Measurements from ENCODE around the gene CD248.

The CD248 gene

GRCh38 chr11:66344550-66345315, 27.9 kb upstream of the CD248 start, which contains the start of gene BRMS1:
Gene BRMS1, minus strand, starts transcription at chr11:66345104. Its CDS starts 2,870 bp downstream, at chr11:66342234.
- TF ChIP-seq SIN3A (IDR thresholded peaks at IDR 0.05; ENCODE audit: borderline replicate concordance, insufficient read depth, low read length) (peak; percentile 95; the same call in 1 of the 2 replicates), TAF1 (IDR thresholded peaks at IDR 0.05; ENCODE audit: borderline replicate concordance, insufficient read depth, low read length) (peak; percentile 75; the same call in 1 of the 2 replicates), REST (IDR thresholded peaks at IDR 0.05; ENCODE audit: insufficient read depth in 1 of 2, low read depth in 2 of 2, low read length in 2 of 2) (peak; percentile 36 to 38; a peak in 2 of 4 replicates), POLR2AphosphoS5 (IDR thresholded peaks at IDR 0.05; ENCODE audit: low read depth, low read length) (peak; percentile 93), FOXP2 (optimal IDR thresholded peaks at IDR 0.05; ENCODE audit: borderline replicate concordance, extremely low read depth, extremely low read length, insufficient read depth) (no peak)

DNA sequence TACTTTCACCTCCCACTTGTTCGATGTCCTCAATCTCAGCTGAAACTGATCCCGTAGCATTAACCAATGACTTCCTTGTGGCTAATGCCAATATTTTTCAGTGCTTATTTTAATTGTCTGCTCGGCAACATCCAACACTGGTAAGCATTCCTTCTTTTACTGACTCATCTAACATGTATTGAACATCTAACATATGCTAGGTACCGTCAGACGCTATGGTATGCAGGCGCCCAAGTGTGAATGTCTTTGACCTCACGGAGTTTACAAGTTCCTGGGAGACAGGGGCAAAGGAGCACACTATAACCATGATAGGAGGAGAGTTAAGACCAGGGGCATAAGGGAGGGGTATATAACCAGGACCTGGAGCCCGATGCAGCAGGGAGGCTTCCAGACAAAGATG, 26.3 kb upstream of the CD248 start:
- no peak for TF ChIP-seq TAF1 (IDR thresholded peaks at IDR 0.05; ENCODE audit: borderline replicate concordance, insufficient read depth, low read length)
- no peak for TF ChIP-seq FOXP2 (optimal IDR thresholded peaks at IDR 0.05; ENCODE audit: borderline replicate concordance, extremely low read depth, extremely low read length, insufficient read depth)
- TF ChIP-seq POLR2AphosphoS5 (IDR thresholded peaks at IDR 0.05; ENCODE audit: low read depth, low read length), result no peak
- TF ChIP-seq REST (IDR thresholded peaks at IDR 0.05; ENCODE audit: insufficient read depth in 1 of 2, low read depth in 2 of 2, low read length in 2 of 2), result no peak
- no peak for TF ChIP-seq SIN3A (IDR thresholded peaks at IDR 0.05; ENCODE audit: borderline replicate concordance, insufficient read depth, low read length)

GRCh38 chr11:66341502-66342126, 24.8 kb upstream of the CD248 start:
- TF ChIP-seq FOXP2 (optimal IDR thresholded peaks at IDR 0.05; ENCODE audit: borderline replicate concordance, extremely low read depth, extremely low read length, insufficient read depth), result no peak
- no peak for TF ChIP-seq POLR2AphosphoS5 (IDR thresholded peaks at IDR 0.05; ENCODE audit: low read depth, low read length)
- TF ChIP-seq SIN3A (IDR thresholded peaks at IDR 0.05; ENCODE audit: borderline replicate concordance, insufficient read depth, low read length), result no peak
- TF ChIP-seq TAF1 (IDR thresholded peaks at IDR 0.05; ENCODE audit: borderline replicate concordance, insufficient read depth, low read length), result no peak
- no peak for TF ChIP-seq REST (IDR thresholded peaks at IDR 0.05; ENCODE audit: insufficient read depth in 1 of 2, low read depth in 2 of 2, low read length in 2 of 2)

DNA sequence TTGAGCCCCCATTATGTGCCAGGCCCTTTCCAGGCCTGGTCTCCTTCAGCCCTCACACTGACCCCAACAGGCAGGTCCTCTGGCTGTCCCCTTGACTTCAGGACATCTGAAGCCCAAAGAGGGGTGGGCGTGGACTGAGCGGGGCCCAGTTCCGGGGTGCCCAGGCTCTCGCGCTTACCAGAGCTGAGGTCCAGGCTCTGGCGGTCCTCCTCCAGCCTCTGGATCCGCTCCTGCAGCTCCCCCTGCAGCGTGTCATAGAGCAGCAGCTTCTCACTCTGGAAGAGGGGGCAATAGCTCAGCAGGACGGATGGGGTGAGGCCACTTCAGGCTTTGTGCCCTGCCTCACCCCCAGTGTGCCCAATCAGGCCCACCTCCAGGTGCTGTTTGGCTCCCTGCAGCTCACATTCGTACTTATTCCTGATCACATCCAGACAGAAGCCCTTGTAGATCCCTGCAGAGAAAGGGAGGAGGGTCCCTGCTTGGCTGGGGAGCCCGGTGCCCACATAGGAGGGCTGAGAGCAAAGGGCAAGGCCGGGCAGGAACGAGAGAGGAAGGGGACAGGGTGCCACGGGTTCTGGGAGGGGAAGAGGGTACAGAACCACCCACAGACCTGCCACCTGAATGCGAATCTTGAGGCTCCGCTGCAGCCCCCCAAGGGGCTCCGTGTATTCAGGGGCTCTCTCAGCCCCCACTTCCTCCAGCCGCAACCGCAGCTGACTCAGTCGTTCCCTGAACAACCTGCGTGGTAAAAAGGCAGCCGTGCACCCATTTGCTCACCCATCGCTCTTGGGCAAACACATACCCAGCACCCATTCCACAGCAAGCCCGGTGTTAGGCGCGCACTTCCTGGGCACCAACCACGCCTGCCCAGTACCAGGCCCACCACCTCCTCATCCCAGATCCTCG, 24.0 kb upstream of the CD248 start:
- TF ChIP-seq TAF1 (IDR thresholded peaks at IDR 0.05; ENCODE audit: borderline replicate concordance, insufficient read depth, low read length) (no peak), FOXP2 (optimal IDR thresholded peaks at IDR 0.05; ENCODE audit: borderline replicate concordance, extremely low read depth, extremely low read length, insufficient read depth) (no peak), REST (IDR thresholded peaks at IDR 0.05; ENCODE audit: insufficient read depth in 1 of 2, low read depth in 2 of 2, low read length in 2 of 2) (no peak), SIN3A (IDR thresholded peaks at IDR 0.05; ENCODE audit: borderline replicate concordance, insufficient read depth, low read length) (no peak), POLR2AphosphoS5 (IDR thresholded peaks at IDR 0.05; ENCODE audit: low read depth, low read length) (no peak)

Measured in PFSK-1 (cell line).